Thoracic aorta endothelial cell (primary cell): Measurements from ENCODE around the gene VSTM5. TPM values are rescaled to one million over a fixed set of nuclear protein-coding genes. Genes with fewer than 3 reads are reported as not detected.

Experiments
- small RNA-seq: library from RNA; depleted of rRNA; stranded (forward); fragments of <200 nt; gene quantifications from one replicate; pipeline ENCODE3, GENCODE V24; 2012
- total RNA-seq: library from RNA; depleted of rRNA; stranded (reverse); fragments of >200 nt; gene quantifications from 2 replicates; pipeline ENCODE4 v1.2.3, GENCODE V29; 2012

VSTM5 gene, protein sequence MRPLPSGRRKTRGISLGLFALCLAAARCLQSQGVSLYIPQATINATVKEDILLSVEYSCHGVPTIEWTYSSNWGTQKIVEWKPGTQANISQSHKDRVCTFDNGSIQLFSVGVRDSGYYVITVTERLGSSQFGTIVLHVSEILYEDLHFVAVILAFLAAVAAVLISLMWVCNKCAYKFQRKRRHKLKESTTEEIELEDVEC
- 0.07 and 0.13 TPM in 2 replicates for total RNA-seq

DNA sequence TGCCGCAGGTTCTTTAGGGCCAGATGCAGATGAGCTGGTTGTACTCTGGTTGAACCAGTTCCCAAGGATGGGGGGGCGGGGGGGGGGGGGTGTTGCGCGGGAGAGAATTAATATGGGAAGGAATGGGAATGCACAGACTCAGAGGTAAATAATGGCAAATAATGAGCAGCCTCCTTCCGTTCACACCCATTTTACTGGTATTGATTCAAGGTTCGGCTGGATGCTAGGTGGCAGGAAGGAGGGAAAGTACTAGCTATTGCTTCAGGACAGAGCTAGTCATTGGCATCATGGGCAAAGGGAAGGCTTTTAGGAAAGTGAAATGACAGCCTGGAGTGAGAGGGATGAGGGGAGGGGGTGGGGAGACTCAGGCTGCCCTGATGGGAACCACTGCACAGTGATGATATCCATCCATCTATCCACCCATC lies at the start of gene VSTM5:
Gene VSTM5, minus strand, starts transcription at position 25 of the 425 bp plus-strand sequence. CDS start 116 bp downstream, outside the sequence.

GRCh38 chr11:93784145-93784934 lies 66.1 kb downstream of the VSTM5 start, which contains the start of gene MED17:
Gene MED17, plus strand, starts transcription at chr11:93784282. Its CDS starts 232 bp downstream, at chr11:93784514.

Small RNAs within 50 kb of the gene (small RNA-seq; reads per million reads assigned to genes)
- not detected for gene RF00019

Other genes starting within 250 kb of the VSTM5 start
- 37.6 and 44.9 TPM in 2 replicates for gene CEP295, start 188.9 kb downstream of the VSTM5 start, total RNA-seq
- gene TAF1D, start 109.1 kb downstream of the VSTM5 start, total RNA-seq = 267 and 281 TPM in 2 replicates
- gene C11orf54, start 108.9 kb downstream of the VSTM5 start, total RNA-seq = 23.3 and 26.9 TPM in 2 replicates
- 49.3 and 53.2 TPM in 2 replicates for gene MED17, start 66.3 kb downstream of the VSTM5 start, total RNA-seq
- not detected in 2 replicates for gene HEPHL1, start 170.7 kb upstream of the VSTM5 start, total RNA-seq